NCI-H2196 (cell line): ENCODE results near the gene ZNF543.
"Not testable (repeated sequence)": the region's sequence is repeated elsewhere in the genome, so short reads cannot be mapped to it uniquely, and the experiment has no call there.

ENCODE experiments used
- DNase-seq: peaks from one replicate; lab custom pipeline; 2025; ENCODE audit not compliant: unreplicated experiment; lab: John Stamatoyannopoulos, UW

Gene ZNF543

DNA sequence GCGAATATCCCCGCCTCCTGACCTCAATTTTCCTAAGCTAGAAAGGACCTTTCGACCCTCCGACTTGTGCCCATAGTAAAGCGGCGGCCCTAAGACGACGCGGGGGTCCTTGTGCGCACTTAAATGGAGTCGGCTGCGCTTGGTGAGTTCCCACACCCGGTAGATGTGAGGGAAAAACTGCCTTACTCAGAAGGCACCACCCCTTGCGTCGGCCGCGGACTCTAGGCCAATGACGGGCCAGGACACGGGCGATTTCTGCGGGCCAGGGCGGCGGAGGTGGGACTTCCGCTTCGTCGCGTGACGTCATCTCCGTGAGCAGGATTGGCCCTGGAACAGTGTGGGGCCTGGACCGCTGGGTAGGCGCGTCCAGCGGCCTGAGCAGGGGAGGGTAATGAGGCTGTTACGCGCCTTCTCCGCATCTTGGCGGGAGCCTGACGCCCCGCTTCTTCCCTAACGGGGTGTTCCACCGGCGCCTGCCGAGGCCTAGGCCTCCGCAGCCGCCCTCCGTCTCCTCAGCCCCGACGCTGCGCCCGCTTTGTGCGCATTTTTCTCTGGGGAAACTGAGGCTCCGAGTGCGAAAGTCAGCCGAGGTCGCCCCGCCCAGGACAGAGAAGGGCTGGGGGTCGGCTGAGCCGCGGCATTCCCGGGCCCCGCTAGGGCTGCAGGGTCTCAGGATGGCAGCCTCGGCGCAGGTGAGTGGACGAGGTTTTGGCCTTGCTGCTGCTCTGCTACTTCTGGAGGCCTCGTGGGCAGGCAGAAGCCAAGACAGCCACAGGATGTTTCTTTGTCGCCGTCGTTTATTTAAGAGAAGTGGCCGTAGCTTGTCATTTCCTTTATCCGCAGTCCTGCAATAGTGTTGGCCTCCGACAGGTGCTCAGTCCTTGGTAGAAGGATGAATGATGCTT lies at the start of gene ZNF543:
TSS of gene ZNF543 (plus strand) at position 293 of the 905 bp plus-strand sequence. CDS start at position 675, 382 bp downstream.
- peak; percentile 96 for DNase-seq

- no peak for DNase-seq
Measured at GRCh38 chr19:57271280-57271679, 49.0 kb upstream of the ZNF543 start.

DNA sequence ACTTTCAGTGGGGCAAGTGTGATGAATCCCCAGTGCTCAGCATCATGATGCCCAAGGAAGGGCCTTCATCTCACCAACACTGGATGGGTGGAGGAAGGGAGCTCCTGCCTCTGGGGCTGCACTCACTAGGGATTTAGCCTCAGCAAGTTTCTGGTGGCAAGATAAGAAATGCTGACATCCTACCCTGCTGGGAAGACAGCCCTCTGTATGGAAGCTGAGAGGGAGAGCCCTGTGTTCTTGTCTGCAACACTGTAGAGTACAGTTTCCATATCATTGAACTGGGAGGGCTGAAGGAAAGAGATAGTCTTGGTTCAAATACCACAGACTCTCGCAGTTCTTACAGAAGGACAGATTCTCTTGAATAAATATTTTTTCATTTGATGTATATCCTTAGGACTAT lies 47.3 kb upstream of the ZNF543 start:
- DNase-seq = no peak

- no peak for DNase-seq
Measured at GRCh38 chr19:57276430-57276829, 43.8 kb upstream of the ZNF543 start.

- DNase-seq = not testable (repeated sequence)
Measured at GRCh38 chr19:57278481-57278880, 41.8 kb upstream of the ZNF543 start.

- peak; percentile 95 for DNase-seq
Measured at GRCh38 chr19:57279418-57280164, 40.7 kb upstream of the ZNF543 start.

GRCh38 chr19:57280165-57280961 lies 39.9 kb upstream of the ZNF543 start, which contains the start of gene ZNF460:
Gene ZNF460, plus strand, starts transcription at chr19:57280485. Its CDS starts 322 bp downstream, at chr19:57280807.
- DNase-seq = peak; percentile 95

DNA sequence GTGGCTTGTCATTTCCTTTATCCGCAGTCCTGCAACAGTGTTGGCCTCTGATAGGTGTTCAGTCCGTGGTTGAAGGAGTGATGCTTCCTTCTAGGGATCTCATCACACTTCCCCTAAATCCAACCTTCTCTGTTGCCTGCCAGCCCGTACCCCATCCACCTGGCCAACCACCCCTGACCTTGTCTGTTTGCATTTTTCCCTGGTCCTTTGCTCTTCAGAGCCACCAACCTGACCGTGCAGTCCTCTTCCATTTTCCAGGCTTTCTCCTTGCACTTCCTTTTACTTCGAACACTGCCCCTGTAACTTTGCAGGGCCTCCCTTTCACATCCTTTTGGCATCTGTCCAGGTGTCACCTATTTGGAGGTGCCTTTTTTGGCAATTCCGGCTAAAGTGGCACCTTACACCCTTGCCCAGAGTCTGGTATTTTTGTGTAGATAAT lies 39.3 kb upstream of the ZNF543 start:
- DNase-seq = peak; percentile 42

GRCh38 chr19:57282011-57282643 lies 38.1 kb upstream of the ZNF543 start:
- DNase-seq = no peak

DNA sequence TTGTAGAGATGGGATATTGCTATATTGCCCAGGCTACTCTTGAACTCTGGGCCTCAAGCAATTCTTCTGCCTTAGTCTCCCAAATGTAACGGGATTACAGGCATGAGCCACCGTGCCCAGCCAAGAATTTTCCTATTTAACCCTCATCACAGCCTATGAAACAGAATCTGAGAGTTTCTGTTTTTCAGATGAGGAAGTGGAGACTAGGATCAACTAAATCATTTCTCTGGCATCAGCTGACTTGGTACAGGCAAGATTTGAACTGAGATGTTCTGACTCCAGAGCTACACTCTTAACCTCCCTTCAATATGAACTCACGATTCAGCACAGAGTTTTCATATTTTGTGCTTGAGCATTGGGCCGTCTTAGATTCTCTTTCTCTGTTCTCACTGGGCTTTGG lies 31.9 kb upstream of the ZNF543 start:
- no peak for DNase-seq

DNA sequence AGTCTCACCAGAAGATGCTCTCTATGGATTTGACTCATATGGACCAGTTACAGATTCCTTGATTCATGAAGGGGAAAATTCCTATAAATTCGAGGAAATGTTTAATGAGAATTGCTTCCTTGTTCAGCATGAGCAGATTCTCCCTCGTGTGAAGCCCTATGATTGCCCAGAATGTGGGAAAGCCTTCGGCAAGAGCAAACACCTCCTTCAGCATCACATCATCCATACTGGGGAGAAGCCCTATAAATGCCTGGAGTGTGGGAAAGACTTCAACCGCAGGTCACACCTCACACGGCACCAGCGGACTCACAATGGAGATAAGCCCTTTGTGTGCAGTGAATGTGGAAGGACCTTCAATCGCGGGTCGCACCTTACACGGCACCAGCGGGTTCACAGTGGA lies 29.3 kb upstream of the ZNF543 start:
- no peak for DNase-seq

DNA sequence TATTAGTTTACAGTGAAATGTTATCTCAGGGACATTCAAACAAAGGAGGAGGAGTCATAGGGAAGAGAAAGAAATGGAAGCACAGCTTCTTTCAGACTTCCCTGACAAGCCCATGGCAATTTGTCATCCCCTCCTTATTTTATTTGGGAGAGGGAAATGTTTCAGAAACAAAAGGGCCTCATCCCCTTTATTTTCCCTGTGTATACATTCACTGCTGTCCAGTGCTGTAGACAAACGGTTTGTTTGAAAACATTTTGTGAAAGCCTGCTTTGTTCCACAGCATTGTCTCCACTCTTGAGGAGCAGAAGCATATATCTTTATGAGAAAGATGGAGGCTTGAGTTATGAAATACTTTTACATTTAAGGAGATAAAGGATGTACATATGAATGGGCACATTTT lies 27.7 kb upstream of the ZNF543 start:
- DNase-seq = no peak

GRCh38 chr19:57293719-57294118 lies 26.6 kb upstream of the ZNF543 start:
- DNase-seq = no peak

DNA sequence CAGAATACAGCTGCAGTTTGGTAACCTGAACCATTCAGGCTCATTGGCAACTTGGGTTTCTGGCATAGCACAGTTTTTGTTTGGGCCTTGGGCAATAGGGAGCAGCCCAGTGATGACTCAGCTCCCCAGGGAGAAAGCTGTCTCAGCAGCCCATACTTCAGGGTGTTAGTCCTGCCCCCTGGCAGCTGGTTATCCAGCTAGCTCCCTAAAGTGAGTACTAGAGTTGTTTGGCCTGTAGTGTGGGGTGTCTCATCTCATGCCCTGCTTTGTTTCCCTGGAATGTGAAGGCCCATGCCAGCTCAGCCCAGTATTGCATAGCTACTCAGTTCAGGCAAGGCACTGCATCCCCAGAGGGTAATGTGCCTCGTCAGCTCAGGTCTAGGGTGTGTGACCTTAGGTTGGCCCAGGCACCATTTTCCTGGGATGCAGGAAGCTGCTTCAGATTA lies 18.2 kb upstream of the ZNF543 start:
- no peak for DNase-seq

DNA sequence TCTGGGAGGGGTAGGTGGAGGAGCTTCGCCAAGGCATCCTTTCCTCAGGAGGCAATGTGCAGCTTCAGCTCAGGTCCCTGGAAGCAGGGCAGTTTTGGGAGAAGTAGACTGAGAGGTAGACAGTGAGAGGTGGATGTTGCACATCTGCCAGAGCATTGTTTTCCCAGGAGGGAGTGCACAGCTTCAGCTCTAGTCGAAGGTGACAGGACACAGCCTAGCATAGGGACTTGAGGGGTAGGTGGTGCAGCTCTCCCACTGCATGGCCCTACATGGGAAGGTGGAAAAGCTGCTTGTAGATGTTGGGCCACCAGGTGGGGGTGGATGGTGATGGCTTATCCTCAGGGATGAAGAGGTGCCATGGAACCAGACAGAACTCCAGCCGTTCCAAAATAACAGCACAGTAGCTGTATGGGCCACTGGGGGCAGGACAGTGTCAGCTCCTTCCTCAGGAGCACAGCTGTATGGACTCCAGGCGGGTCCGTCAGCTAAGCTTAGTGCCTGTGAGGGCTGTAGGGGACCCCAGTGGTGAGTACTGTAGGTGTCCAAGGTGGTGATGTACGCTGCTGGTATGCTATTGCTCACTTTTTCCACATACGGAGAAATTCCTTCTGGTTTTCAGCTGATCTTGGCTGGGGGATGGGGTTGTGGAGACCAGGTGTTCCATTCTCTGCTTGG lies 17.4 kb upstream of the ZNF543 start:
- DNase-seq = no peak

DNA sequence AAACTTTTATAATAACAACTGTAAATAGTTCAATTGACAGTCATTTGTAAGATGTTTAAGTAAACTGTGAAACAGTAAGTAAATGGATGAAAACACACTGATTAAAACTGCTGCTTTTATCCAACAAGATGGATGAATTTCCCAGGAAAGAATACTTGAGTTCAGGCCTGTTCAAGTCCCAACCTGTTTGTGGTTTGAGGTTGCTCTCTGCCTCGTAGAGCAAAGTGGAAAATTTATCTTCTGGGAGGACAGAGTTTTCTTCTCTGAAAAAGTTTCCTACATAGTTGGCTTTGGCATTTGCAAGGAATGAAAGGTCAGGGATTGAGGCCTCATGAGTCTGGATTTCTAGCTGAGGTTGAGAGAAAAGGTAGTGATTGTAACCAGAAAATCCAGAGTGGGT lies 15.2 kb upstream of the ZNF543 start:
- no peak for DNase-seq

- no peak for DNase-seq
Measured at GRCh38 chr19:57308514-57308913, 11.8 kb upstream of the ZNF543 start.

DNA sequence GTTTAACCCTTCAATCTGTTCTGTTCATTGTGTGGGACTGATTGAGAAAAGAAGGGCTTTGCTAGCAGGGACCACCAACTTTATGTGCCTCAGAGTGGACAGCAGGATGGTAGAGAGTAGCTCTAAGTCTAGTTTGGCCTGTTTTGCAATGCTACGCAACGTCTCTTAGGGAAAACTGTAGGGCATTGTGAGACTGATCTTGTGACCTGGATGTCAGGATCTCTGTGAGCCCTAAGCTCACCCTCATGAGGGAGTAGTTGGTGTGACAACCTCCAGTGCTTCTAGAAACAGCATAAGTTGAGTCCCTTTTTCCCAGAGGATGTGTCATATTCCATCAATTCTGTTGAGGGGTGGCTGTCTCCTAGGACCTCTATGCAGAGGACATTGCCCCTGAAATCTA lies 9.5 kb upstream of the ZNF543 start:
- no peak for DNase-seq

- no peak for DNase-seq
Measured at GRCh38 chr19:57314146-57314545, 6.1 kb upstream of the ZNF543 start.

- DNase-seq = no peak
Measured at GRCh38 chr19:57317503-57317902, 2.8 kb upstream of the ZNF543 start.
